Endothelial cell of umbilical vein (primary cell): ENCODE measurements around the gene FMNL2. TPM values are rescaled to one million over a fixed set of nuclear protein-coding genes. Genes with fewer than 3 reads are reported as not detected.

Source experiments
- BruUV-seq: library from RNA; stranded (reverse); fragments of 400-500 nt; replicated peaks from 2 replicates; lab custom pipeline; 2021; lab: Mats Ljungman, UMichigan
- CTCF ChIA-PET: fragments of 300-600, 350-600 bp; sonication (Branson Sonifier 250); formaldehyde crosslinking; loops from one replicate; lab custom pipeline; 2021; ENCODE audit warnings: antibody characterized with exemption, inconsistent platforms; lab: Charles Lee
- POLR2A ChIA-PET: fragments of 300-600, 350-600 bp; sonication (Branson Sonifier 250); formaldehyde crosslinking; loops from one replicate; lab custom pipeline; 2021; ENCODE audit warnings: antibody characterized with exemption, inconsistent platforms; lab: Charles Lee
- DNase-seq: peaks from one replicate; pipeline ENCODE4 v3.0.0-alpha.2; 2011; ENCODE audit warnings: low read depth, low spot score
- FAIRE-seq: peaks from 2 replicates; lab custom pipeline; 2011; peaks lifted over from hg19 to GRCh38; lab: Jason Lieb, UNC
- H2AFZ ChIP-seq: 2 replicates; pipeline ENCODE4 v1.6.0; 2012; ENCODE audit warnings: low read depth, low read length, control low read depth, inconsistent platforms
- H3K27ac ChIP-seq: 2 replicates; pipeline ENCODE4 v1.5.1; 2011; ENCODE audit warnings: low read depth, mild to moderate bottlenecking, control low read depth, low read length, moderate library complexity; ENCODE audit not compliant: insufficient read depth
- H3K27me3 ChIP-seq, 2 experiments: 2 replicates each; pipeline versions ENCODE4 v1.6.0 to v1.6.1; 2011; ENCODE audit warnings: low read length in 2 of 2, mixed read lengths in 1 of 2; ENCODE audit not compliant: control insufficient read depth in 2 of 2, insufficient read depth in 2 of 2
- H3K36me3 ChIP-seq, 2 experiments: 2 replicates in 1 of 2; 3 replicates in 1 of 2; pipeline ENCODE4 v1.5.1; 2011; ENCODE audit warnings: low read length in 2 of 2, mild to moderate bottlenecking in 1 of 2, moderate library complexity in 1 of 2; ENCODE audit not compliant: control insufficient read depth in 2 of 2, insufficient read depth in 2 of 2; ENCODE audit errors: extremely low read depth in 1 of 2
- H3K4me1 ChIP-seq: 3 replicates; pipeline ENCODE4 v1.5.1; 2011; ENCODE audit warnings: mild to moderate bottlenecking, low read length; ENCODE audit not compliant: control insufficient read depth, insufficient read depth; ENCODE audit errors: extremely low read depth
- H3K4me2 ChIP-seq: 2 replicates; pipeline ENCODE4 v1.6.1; 2011; ENCODE audit warnings: low read length, control low read depth, mixed read lengths; ENCODE audit not compliant: insufficient read depth
- H3K4me3 ChIP-seq, 3 experiments: fragments of 200-600 bp in 1 of 3; sonication (generic), shearing (Covaris generic) in 1 of 3; replicated peaks in 1 of 3; 2 replicates each; pipeline ENCODE4 v1.5.1; 2011 to 2016; ENCODE audit warnings: control low read depth in 3 of 3, low read length in 3 of 3, mild to moderate bottlenecking in 2 of 3, inconsistent platforms in 1 of 3, low read depth in 1 of 3, moderate library complexity in 1 of 3; ENCODE audit not compliant: insufficient read depth in 1 of 3
- H3K79me2 ChIP-seq: 2 replicates; pipeline ENCODE4 v1.6.0; 2012; ENCODE audit warnings: low read length, inconsistent platforms; ENCODE audit not compliant: control insufficient read depth, insufficient read depth
- H3K9ac ChIP-seq: replicated peaks from 2 replicates; pipeline ENCODE3; 2011; ENCODE audit warnings: low read length, control low read depth; ENCODE audit not compliant: insufficient read depth; ENCODE audit errors: extremely low read depth
- H3K9me1 ChIP-seq: replicated peaks from 3 replicates; pipeline ENCODE4 v1.6.0; 2011; ENCODE audit warnings: mild to moderate bottlenecking, low read length; ENCODE audit not compliant: control insufficient read depth, insufficient read depth; ENCODE audit errors: extremely low read depth
- H3K9me3 ChIP-seq: replicated peaks from 2 replicates; pipeline ENCODE4 v1.5.1; 2012; ENCODE audit warnings: low read length, inconsistent platforms; ENCODE audit not compliant: control insufficient read depth, insufficient read depth
- H4K20me1 ChIP-seq: replicated peaks from 2 replicates; pipeline ENCODE3; 2011; ENCODE audit warnings: mild to moderate bottlenecking, low read length; ENCODE audit not compliant: control insufficient read depth, insufficient read depth; ENCODE audit errors: extremely low read depth
- EZH2 ChIP-seq: IDR thresholded peaks from 2 replicates; pipeline ENCODE4 v1.6.1; 2012; ENCODE audit warnings: borderline replicate concordance, low read depth, mild to moderate bottlenecking, moderate library complexity, low read length, inconsistent platforms; ENCODE audit not compliant: severe bottlenecking
- GATA2 ChIP-seq: IDR thresholded peaks from 2 replicates; pipeline ENCODE4 v1.7.0; 2011; ENCODE audit warnings: low read depth, mild to moderate bottlenecking, moderate library complexity, mixed read lengths, low read length; ENCODE audit not compliant: insufficient read length, insufficient read depth
- POLR2A ChIP-seq: IDR thresholded peaks from 2 replicates; pipeline ENCODE4 v1.6.1; 2012; ENCODE audit warnings: low read depth, mild to moderate bottlenecking, control low read depth, low read length
- POLR2AphosphoS5 ChIP-seq: IDR thresholded peaks from 2 replicates; pipeline ENCODE4 v1.6.1; 2012; ENCODE audit warnings: low read depth, mild to moderate bottlenecking, control low read depth, low read length, moderate library complexity; ENCODE audit not compliant: insufficient read depth
- dilution Hi-C: fragments of 300-500 bp; cut with MboI; formaldehyde crosslinking; loops from one replicate; pipeline ENCODE4 v1.15.0; 2019; ENCODE audit warnings: low sequenced_read_pairs; ENCODE audit not compliant: extremely low pct_ligation_motif_present
- intact Hi-C: fragments of 100-400 bp; cut with micrococcal nuclease; formaldehyde crosslinking; loops from one replicate; pipeline ENCODE4 v1.10.0; 2022
- polyA plus RNA-seq, 4 experiments: library from polyadenylated mRNA; depleted of rRNA in 3 of 4; stranded (reverse) in 3 of 4; unstranded in 1 of 4; fragments of >200 nt; gene quantifications; 2 replicates each; pipeline versions ENCODE4 v1.2.1 to v1.2.3, GENCODE V29; 2011 to 2012; ENCODE audit warnings: missing spikeins in 1 of 4
- total RNA-seq: library from RNA; stranded (reverse); gene quantifications from 2 replicates; pipeline ENCODE4 v1.2.3, GENCODE V29; 2021
- TF ChIP-seq, protein P1 (sequence below): IDR thresholded peaks from 2 replicates; pipeline ENCODE4 v1.6.1; 2011; ENCODE audit not compliant: insufficient read depth, insufficient read length

FMNL2 gene
- total and polyA plus RNA-seq, 2 donors (not counting 3 experiments of a cell fraction or from before 2014, with no cell fraction given), result 8.3 to 28.0 TPM

DNA sequence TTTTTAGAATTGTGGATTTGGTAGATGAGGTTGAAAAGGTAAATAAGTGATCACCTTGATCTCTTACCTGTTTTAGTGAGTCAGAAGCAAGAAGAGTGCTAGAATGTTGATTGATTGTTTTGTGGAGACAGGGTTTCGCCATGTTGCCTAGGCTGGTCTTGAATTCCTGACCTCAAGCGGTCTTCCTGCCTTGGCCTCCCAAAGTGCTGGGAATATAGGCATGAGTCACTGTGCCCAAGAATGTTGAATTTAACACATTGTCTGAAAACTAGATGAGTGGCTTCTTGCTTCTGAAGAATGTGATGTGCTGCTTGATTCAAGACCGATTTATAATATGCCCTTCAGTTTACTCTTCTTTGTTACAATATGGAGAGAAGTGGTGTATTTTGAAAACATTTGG lies 121.3 kb downstream of the FMNL2 start:
- TF ChIP-seq POLR2A, result no peak
- TF ChIP-seq POLR2AphosphoS5, result no peak
- TF ChIP-seq, protein P1, sequence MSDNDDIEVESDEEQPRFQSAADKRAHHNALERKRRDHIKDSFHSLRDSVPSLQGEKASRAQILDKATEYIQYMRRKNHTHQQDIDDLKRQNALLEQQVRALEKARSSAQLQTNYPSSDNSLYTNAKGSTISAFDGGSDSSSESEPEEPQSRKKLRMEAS, result no peak
- no TSS peak for BruUV-seq
- no peak overlapping the region for H3K4me2 ChIP-seq
- ChIA-PET POLR2A (no interaction called here), CTCF (interaction anchor here (1.2 to 3.3 kb wide), 6 partner anchors 9 to 42 kb away, joined by 3 to 12 read pairs (median 4); no protein-coding TSS in a partner anchor)
- H3K27ac ChIP-seq, result no peak overlapping the region
- no peaks in the 10 kb centered on the region for H3K9me3 ChIP-seq
- H3K4me1 ChIP-seq, result no peaks in the 10 kb centered on the region
- intact Hi-C loops, result no loop called here
- H3K27me3 ChIP-seq, result no peaks in the 10 kb centered on the region
- peak; percentile 70 for FAIRE-seq
- dilution Hi-C loops, result no loop called here
- H3K9ac ChIP-seq, result no peak overlapping the region
- H3K36me3 ChIP-seq, result no peaks in the 10 kb centered on the region
- H3K4me3 ChIP-seq, result no peak overlapping the region
- no peak overlapping the region for H2AFZ ChIP-seq
- no peaks in the 10 kb centered on the region for H4K20me1 ChIP-seq
- H3K79me2 ChIP-seq, result peaks cover 7% of the 10 kb centered on the region
- no peak for DNase-seq
- H3K9me1 ChIP-seq, result no peaks in the 10 kb centered on the region

GRCh38 chr2:152458441-152458940 lies 123.5 kb downstream of the FMNL2 start:
- dilution Hi-C loops, result no loop called here
- DNase-seq (no peak), FAIRE-seq (no peak)
- Histone ChIP-seq H4K20me1 (no peaks in the 10 kb centered on the region), H3K4me1 (no peaks in the 10 kb centered on the region), H3K27ac (no peak overlapping the region), H3K9ac (no peak overlapping the region), H3K27me3 (no peaks in the 10 kb centered on the region), H3K4me2 (no peak overlapping the region), H3K79me2 (peaks cover 7% of the 10 kb centered on the region), H2AFZ (no peak overlapping the region), H3K9me1 (no peaks in the 10 kb centered on the region), H3K4me3 (no peak overlapping the region), H3K9me3 (no peaks in the 10 kb centered on the region), H3K36me3 (no peaks in the 10 kb centered on the region)
- TF ChIP-seq POLR2AphosphoS5 (no peak), GATA2 (no peak), EZH2 (no peak)
- ChIA-PET POLR2A (no interaction called here), CTCF (no interaction called here)
- intact Hi-C loops, result no loop called here
- no TSS peak for BruUV-seq
